NCI-H2171 (cell line): ENCODE results near the gene RPIA.
"Not testable (repeated sequence)": the region's sequence is repeated elsewhere in the genome, so short reads cannot be mapped to it uniquely, and the experiment has no call there.

Source experiments
- DNase-seq: peaks from one replicate; lab custom pipeline; 2025; lab: John Stamatoyannopoulos, UW

The RPIA gene

DNA sequence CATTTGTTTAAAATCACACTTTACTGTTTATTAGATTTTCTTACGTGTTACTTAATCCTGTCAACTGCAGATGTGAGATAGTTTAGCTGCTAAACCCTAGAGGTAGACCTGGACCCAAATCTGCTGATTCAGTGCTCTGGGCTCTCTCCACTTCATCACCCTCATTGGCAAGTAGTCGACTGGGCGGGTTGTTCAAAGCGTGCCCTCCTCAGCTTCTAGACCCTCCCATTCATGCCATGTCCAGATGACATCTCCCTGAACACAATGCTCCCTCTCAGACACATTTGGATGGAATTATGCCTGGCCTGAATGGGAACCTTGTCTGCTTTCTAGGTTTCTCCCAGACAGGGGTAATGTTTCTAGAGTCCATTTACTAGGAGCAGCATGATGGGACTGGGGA, 43.7 kb downstream of the RPIA start:
- no peak for DNase-seq

DNA sequence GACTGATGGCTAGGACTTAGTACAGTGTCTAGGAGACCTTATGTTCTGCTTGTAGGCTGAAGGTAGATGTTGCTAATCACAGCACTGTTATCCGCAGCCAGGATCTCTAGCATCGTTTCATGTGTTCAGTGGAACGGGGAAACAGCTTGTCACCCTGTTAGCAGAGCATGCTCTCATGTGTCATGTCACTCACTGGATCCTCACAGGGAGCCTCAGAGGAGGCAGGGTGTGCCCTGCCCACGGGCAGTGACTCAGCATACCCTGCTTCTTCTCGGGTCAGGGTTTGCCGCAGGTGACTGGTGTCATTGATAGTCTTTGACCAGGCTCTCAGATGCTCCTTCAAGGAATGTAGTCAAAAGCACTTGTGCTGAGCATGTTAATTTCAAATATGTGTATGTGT, 44.4 kb downstream of the RPIA start:
- no peak for DNase-seq

DNA sequence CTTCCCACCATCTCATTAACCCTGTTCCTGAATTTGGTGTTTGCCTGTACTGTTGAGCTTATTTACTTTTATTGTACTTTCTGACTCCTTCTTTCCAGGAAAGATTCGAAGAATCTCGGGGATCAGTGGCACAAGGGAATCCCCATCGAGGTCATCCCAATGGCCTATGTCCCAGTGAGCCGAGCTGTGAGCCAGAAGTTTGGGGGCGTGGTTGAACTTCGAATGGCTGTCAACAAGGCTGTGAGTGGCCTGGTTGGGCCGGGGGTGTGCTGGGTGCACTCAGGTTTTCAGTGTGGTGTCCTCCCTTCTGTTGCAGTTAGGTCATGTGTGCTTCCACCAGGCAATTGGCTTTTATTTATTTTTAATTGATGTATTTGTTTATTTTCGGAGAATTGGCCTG, 45.0 kb downstream of the RPIA start:
- no peak for DNase-seq

DNA sequence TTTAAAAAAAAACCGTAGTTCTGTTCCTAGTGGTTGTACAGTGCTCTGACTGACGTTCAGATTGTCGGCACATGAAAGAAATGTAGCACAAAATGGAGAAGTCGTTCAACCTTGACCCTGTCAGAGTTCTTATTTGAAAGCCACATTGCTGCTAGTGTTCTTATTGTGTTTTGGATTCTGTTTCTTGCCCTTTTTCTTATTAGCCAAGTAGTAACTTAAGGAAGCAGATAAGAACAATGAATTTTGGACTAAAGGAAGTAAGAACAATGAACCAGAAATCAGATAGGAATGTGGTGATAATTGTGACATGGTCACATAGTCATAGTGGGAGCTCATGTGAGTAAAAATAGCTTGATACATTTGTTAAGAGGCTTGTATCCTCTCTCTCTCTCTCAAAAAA, 45.9 kb downstream of the RPIA start:
- DNase-seq, result no peak

DNA sequence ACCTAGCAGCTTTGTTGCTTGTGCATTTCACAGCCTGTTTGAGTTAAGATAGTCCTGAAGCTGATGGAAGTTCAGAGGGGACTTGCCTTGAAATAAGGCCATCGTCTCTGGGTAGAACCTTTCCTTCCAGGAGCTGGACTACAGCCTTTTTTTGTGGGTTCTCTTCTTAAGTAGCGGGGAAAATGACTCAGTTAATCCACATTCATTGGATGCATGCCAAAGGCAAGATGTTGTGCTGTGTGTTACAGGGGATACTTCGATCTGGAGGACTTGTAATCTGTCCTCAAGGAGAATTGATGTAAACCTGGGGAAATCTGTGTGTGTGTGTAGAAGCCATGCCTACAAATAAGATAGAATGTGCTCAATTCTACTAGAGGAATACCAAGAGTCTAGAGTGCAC, 46.8 kb downstream of the RPIA start:
- no peak for DNase-seq

DNA sequence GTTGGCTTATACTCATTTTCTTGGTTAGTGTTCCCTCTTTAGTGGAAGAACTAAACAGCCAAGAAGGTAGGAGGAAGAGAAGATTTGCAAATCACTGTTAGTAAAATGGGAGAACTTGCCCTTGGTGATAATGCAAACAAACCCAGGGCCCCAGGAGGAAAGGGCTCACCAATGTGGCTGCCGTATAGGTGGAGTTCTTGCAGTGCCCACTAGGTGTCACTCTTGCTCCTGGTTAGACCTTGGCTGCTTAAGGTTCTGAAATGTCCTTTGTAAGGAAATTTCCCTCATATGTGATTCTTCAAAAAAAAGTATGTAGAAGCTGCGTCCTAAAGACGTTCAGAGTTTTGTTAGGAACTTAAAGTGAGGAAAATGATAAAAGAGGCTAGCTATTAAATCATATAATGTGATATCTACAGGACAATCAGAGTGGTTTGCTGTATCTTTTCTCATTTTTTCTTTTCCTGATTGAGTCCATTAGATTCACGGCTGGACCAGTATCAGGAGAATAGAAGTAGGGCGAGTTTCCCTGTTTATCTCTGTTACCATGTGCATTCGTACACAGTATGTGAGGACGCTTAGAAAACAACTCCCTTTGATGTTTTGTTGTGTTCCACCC, 48.6 kb downstream of the RPIA start:
- DNase-seq, result peak; percentile 15

DNA sequence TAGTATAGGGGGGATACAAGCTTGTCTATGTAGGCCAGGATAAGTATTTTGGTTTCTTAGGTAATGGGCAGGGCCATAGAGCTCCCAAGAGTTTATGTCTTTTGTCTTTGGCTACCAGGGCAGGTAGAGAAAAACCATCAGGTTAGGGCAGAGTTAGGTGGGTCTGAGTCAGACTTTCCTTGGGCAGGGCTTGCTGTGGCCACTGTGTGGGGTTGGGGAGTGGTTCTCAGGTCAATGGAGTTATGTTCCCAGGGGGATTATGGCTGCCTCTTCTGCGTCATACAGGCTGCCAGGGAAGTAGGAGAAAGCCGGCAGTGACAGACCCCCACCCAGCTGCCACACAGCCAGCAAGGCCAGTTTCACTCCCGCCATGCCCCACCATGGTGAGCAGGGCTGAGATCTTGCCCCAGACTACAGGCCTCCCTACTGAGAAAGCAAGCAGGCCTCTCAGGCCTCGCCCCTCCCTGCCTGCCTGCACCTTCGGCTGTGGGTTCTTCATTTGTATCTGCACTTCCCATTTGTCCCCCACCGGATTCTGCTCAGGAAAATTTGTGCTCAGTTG, 55.5 kb downstream of the RPIA start:
- no peak for DNase-seq

DNA sequence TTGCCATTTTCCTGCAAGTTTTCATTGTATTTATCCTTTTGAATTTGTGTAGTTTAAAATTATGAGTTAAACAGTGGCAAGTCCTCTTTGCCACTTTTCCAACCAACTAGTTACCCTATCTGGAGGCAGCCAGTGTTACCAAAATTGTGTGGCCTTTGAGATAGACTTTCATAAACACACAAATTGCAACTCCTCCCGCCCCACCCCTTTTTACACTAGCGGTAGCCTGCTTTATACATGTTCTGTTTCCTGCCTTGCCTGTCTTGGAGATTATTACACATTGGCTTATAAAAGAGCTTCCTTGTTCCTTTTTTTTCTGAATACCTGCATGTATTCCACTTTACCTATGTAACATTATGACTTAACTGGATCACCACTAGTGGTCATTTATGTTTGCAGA, 56.5 kb downstream of the RPIA start:
- DNase-seq, result no peak

DNA sequence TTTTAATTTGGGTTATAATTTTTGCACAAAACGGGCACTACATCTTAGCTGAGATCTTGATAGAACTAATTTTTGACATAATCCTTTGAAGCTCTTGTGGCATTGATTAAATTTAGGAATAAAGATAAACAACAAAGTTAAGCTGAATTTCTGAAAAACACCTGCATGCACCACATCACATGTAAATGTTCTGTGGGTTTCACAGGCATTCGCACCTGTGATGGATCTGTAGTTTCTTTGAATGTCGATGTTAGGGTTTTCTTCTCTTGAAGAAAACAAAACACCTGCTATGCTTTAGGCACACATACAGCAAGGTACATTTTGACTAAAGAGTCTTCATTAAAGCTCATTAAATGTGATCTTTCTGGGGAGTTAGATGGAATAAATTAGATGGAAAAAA, 60.3 kb downstream of the RPIA start:
- DNase-seq, result no peak

DNA sequence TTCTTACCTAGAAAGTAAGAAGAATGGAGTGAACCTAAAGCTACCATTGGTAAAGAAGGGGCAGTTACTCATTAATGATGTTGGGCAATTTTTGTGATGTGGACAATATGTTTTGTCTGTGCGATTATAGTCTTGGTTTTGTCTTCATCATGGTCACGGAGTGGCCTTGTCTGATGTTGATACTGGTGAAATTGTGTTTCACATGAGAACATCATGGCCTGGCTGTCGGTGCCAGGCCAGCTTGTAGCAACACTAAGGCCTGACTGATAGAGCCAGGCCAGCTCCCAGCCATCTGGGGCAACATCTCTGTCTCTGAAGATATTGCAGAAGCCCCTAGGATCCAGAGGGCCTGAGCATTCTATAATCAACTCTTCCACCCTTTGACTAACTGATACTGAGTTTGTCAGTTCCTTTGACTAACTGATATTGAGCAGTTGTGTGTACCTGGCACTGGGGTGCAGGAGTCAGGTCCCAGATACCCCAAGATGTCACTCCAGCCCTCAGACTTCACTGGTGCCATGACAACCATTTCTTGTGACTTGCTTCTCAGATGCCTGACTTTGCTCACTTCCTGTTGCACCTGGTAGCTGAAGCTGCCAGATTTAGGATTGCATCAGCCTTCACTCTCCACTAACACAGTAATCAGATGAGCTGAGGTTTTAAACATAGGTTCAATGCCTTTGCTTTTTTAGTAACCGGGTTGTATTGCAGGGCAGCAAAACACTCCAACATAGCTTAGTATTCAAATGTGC, 62.5 kb downstream of the RPIA start:
- no peak for DNase-seq

DNA sequence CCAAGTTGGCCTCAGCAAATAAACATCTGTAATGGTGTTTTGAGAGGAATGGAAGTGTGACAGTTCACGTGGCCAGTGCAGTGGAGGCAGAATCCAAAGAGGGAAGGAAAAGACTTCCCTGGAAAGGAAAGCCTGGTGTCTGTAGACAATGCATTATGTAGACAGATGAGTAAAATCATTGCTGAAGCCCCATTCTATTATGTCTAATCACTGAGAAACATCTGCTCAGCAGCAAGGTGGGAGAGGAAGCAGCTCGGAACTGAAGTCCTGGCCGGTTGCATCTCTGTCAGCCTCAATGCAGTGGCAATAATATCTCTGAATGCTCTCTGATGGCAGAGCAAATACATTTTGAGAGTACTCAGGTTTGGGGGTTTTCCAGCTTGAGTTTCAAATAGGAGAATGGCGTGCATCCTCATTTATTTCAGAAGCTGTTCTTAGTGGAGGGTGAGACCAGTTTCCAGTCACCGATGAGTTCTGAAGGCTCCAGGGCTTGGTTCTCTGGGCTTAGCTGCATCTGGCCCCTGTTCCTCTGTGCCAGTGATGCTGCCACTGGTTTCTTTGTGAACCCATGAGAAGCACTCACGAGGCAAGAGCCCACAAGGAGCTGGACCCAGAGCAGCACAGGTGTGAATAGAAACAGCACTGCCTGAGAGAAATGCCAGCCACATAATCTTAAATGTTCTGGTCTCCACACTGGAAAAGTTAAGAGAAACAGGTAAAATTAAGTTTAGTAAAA, 63.3 kb downstream of the RPIA start:
- no peak for DNase-seq

DNA sequence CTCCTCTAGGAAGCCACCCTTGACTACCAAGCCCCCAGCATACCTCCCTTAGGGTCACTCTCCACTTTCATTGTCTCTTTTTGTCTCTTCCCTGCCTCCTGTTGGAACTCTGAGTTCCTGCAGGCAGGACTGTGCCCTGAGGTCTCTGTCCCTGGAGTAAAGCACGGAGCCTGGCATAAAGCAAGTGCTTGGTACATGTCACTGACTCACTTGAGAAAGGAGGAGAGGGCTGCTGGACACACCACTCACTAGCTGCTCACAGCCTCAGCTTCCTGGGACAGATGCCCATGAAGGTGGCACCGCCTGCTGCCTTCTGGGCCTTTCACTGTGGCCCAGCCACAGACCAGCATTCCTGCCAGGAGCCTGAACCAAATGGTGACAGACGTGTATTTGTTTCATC, 64.4 kb downstream of the RPIA start:
- DNase-seq, result no peak

DNA sequence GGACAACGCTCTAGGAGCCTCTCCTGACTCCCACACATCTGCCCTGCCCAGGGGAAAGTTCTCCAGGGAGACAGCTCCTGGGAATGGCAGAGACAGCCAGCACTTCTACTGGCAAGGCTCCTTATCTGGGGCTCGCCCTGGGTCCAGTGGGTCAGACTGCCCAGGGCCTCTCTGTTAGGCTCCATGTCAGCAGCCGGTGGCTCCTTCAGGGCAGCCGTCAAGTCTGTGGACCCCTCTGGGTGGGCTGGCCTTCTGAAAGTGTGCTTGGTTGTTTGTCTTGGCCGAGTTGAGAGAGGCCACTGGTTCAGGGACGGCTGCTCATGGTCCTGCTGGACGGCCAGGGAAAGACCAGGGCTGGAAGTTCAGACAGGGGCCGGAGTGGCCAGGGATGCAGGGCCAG, 65.6 kb downstream of the RPIA start:
- DNase-seq, result no peak

DNA sequence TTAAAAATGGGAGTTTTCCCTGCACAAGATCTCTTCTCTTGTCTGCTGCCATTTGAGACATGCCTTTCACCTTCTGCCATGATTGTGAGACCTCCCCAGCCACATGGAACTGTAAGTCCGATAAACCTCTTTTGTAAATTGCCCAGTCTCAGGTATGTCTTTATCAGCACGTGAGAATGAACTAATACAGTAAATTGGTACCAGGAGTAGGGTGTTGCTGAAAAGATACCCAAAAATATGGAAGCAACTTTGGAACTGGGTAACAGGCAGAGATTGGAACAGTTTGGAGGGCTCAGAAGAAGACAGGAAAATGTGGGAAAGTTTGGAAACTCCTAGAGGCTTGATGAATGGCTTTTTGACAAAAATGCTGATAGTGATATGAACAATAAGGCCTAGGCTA, 67.2 kb downstream of the RPIA start:
- DNase-seq, result not testable (repeated sequence)

DNA sequence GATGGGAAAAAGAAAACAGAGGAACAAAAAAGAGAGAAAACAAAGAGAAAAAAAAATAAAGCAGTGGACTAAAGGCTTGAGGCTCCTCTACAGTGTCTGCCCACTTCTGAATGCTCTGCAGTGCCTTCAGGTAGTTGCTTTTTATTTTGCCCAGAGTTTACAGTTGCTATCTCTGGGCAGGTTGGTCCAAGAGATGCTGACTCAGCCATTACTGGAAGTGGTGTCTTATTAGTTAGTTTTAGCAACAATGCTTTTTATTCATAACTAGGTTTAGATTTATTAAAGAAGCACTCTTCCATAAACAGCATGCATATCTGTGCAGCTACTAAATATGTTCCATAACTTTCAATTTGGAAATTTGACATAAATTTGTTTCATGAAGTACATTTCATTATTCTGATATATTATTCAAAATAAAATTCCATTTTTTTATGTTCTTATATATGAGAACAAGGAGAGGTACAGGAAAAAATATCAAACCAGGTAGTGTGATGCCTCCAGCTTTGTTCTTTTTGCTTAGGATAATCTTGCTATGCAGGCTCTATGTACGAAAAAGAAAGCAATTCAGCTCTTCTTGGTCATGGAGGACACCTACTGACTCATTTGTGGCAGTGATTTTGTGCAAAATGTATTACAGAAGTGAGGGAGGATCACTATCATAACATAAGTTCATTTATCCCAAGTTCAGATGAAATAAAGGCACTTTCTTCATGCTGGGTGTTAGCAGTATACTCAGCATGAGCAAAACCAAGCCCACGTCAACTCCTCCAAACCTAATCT, 69.5 kb downstream of the RPIA start:
- no peak for DNase-seq

DNA sequence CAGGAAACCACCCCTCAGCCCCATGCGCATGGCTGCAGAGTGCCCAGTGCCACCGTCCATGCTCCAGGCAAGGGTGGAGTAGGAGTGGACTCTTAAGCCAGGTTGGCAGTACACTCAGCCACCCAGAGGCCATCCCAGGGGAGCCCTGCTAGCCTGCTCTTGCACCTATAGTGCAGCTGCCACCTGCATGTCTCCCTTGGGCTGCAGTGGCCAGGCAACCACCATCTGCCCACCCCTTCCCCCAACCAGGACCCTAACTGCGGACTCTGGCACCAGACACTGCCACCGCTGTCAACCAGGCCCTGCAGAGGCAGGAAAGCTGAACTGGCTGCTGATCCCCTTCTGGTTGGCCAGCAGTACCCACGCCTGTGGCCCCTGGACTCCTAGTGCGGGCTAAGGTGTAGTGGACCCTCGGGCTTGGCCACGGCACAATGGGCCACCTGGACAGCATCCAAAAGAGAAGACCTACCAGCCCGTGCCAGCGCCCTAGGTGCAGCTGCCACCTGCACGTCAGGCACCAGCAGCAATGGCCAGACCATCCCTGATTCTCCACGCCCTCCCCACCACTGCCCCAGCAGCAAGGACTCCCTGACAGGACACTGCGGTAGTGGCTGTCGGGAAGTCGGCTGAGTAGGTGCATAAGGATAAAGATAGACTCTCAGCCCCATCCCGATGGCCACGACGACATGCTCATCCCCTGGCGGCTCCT, 72.8 kb downstream of the RPIA start:
- DNase-seq, result no peak

DNA sequence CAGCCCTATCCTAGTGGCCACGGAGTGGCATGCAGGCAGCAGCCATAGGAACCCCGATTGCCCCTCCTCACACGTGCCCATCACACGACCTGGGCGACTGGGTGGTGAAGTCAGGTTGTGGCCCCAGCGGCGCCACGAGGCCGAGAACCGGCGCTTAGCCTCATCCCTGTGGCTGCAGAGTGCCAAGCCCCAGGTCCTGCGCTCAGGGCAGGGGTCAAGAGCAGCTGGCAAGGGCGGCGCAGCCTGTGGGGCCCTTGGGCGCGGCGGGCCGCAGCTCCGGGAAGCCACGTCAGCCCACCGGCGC, 73.3 kb downstream of the RPIA start:
- DNase-seq, result no peak

DNA sequence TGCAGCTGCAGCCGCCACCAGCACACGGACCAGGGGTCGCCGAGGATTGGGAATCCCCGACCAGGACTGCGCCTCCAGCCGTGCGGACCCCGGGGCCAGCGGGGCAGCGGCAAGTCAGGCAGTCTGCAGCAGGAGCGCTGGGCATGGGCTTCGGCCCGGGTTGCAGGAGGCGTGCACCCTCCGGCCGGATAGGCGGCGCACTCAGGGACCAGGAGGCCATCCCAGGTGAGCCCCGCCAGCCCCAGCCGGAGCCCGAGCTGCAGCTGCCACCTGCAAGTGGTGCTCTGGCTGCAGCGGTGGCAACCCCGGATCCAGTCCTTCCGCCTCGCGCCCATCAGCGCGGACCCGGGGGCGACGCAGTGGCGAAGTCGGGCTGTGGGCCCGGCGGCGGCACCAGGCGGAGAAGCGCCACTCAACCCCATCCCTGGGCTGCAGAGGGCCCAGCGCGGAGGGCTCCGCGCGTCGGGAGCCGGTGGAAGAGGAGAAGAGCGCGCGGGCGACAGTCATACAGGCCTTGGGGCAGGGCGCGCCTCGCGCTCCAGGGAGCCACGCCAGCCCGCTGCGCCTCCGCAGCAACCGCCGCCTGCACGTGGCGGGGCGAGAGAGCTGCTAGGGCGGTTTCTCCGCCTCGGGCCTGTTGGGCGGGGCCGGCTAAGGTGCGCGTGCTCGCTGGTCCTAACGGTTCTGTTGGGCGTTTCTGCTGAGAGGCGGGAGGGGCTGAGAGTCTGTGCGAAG, 73.8 kb downstream of the RPIA start:
- DNase-seq, result no peak

DNA sequence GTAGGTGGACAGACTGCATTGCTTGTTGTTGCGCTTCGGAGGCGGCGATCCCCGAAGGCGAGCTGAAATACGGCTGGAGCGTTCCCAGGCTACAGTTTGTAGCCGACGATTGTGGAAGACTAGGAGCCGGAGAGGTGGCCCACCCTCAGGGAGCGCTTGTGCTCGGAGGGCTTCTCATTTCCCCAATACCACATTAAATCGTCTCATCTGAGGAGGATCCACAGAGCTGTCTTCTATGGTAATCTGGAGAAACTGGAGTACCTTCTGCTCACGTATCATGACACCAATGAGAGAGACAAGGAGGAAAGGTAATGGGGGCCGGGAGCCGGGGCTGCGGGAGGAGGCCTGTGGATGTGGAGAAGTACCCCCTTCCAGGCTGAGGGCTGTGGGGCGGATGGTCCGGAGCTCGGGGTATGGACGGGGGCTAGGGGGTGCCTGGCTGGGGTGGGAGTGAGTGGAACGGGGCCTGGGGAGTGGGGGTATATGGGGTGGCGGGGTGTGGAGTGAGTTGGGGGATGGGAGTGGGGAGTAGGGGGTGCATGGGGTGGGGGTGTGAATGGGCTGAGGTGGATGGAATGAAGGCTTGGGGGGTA, 74.5 kb downstream of the RPIA start:
- not testable (repeated sequence) for DNase-seq

DNA sequence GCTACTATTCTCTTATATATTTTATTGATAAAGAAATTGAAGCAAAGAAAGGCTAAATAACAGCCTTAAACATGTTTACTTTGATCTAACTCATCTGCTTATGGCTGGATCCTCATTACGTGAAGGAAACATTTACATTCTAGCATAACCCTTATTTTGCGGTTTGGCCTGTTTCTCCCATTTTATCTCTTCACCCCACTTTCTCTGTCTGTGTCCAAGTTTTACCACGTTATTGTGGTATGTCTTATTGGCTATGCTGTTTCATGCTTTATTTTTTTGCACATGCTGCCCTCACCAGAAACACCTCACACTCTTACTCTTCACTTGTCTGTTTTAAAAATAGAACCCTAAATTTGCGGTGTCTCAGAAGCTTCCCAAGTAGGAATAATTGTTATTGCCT, 78.5 kb downstream of the RPIA start:
- DNase-seq, result no peak
